ENCODE results near the gene FJX1.

FJX1 gene

GRCh38 chr11:35629511-35629910 is 11.3 kb downstream of the FJX1 start:
- no peak for DNase-seq (ENCODE audit: low read depth)
- no peak overlapping the region for H3K4me3 ChIP-seq (ENCODE audit: low read length)
- no peak for TF ChIP-seq CTCF (IDR thresholded peaks at IDR 0.05; ENCODE audit: insufficient read depth, low read depth, low read length, missing control alignments)

GRCh38 chr11:35629914-35630313 is 11.7 kb downstream of the FJX1 start:
- TF ChIP-seq CTCF (IDR thresholded peaks at IDR 0.05; ENCODE audit: insufficient read depth, low read depth, low read length, missing control alignments), result no peak
- peak; percentile 98 for DNase-seq (ENCODE audit: low read depth)
- H3K4me3 ChIP-seq (ENCODE audit: low read length), result no peak overlapping the region

- TF ChIP-seq CTCF (IDR thresholded peaks at IDR 0.05; ENCODE audit: insufficient read depth, low read depth, low read length, missing control alignments), result no peak
- no peak overlapping the region for H3K4me3 ChIP-seq (ENCODE audit: low read length)
- no peak for DNase-seq (ENCODE audit: low read depth)
Observed at GRCh38 chr11:35631891-35632290, 13.6 kb downstream of the FJX1 start.

GRCh38 chr11:35632301-35632700 is 14.0 kb downstream of the FJX1 start:
- DNase-seq (ENCODE audit: low read depth), result peak; percentile 24
- H3K4me3 ChIP-seq (ENCODE audit: low read length), result no peak overlapping the region
- TF ChIP-seq CTCF (IDR thresholded peaks at IDR 0.05; ENCODE audit: insufficient read depth, low read depth, low read length, missing control alignments), result no peak

GRCh38 chr11:35633827-35634423 is 15.7 kb downstream of the FJX1 start:
- DNase-seq (ENCODE audit: low read depth), result no peak
- no peak overlapping the region for H3K4me3 ChIP-seq (ENCODE audit: low read length)
- TF ChIP-seq CTCF (IDR thresholded peaks at IDR 0.05; ENCODE audit: insufficient read depth, low read depth, low read length, missing control alignments), result no peak

- no peak for DNase-seq (ENCODE audit: low read depth)
- H3K4me3 ChIP-seq (ENCODE audit: low read length), result no peak overlapping the region
- TF ChIP-seq CTCF (IDR thresholded peaks at IDR 0.05; ENCODE audit: insufficient read depth, low read depth, low read length, missing control alignments), result no peak
Observed at GRCh38 chr11:35635933-35636332, 17.7 kb downstream of the FJX1 start.

- peak; percentile 46 for DNase-seq (ENCODE audit: low read depth)
- TF ChIP-seq CTCF (IDR thresholded peaks at IDR 0.05; ENCODE audit: insufficient read depth, low read depth, low read length, missing control alignments), result no peak
- no peak overlapping the region for H3K4me3 ChIP-seq (ENCODE audit: low read length)
Observed at GRCh38 chr11:35639591-35640179, 21.4 kb downstream of the FJX1 start.

Measured in epithelial cell of esophagus (primary cell).